ENCODE data around the gene MYOF. TPM values are rescaled to one million over a fixed set of nuclear protein-coding genes. Genes with fewer than 3 reads are reported as not detected.

The MYOF gene, protein sequence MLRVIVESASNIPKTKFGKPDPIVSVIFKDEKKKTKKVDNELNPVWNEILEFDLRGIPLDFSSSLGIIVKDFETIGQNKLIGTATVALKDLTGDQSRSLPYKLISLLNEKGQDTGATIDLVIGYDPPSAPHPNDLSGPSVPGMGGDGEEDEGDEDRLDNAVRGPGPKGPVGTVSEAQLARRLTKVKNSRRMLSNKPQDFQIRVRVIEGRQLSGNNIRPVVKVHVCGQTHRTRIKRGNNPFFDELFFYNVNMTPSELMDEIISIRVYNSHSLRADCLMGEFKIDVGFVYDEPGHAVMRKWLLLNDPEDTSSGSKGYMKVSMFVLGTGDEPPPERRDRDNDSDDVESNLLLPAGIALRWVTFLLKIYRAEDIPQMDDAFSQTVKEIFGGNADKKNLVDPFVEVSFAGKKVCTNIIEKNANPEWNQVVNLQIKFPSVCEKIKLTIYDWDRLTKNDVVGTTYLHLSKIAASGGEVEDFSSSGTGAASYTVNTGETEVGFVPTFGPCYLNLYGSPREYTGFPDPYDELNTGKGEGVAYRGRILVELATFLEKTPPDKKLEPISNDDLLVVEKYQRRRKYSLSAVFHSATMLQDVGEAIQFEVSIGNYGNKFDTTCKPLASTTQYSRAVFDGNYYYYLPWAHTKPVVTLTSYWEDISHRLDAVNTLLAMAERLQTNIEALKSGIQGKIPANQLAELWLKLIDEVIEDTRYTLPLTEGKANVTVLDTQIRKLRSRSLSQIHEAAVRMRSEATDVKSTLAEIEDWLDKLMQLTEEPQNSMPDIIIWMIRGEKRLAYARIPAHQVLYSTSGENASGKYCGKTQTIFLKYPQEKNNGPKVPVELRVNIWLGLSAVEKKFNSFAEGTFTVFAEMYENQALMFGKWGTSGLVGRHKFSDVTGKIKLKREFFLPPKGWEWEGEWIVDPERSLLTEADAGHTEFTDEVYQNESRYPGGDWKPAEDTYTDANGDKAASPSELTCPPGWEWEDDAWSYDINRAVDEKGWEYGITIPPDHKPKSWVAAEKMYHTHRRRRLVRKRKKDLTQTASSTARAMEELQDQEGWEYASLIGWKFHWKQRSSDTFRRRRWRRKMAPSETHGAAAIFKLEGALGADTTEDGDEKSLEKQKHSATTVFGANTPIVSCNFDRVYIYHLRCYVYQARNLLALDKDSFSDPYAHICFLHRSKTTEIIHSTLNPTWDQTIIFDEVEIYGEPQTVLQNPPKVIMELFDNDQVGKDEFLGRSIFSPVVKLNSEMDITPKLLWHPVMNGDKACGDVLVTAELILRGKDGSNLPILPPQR (N-terminal part only)
- total RNA-seq, result 161 and 298 TPM in 2 replicates
- 215 and 314 TPM in 2 replicates for polyA plus RNA-seq
- 184 and 340 TPM in 2 replicates for polyA plus RNA-seq (2012)
- polyA minus RNA-seq (ENCODE audit: low replicate concordance), result 121 and 188 TPM in 2 replicates

DNA sequence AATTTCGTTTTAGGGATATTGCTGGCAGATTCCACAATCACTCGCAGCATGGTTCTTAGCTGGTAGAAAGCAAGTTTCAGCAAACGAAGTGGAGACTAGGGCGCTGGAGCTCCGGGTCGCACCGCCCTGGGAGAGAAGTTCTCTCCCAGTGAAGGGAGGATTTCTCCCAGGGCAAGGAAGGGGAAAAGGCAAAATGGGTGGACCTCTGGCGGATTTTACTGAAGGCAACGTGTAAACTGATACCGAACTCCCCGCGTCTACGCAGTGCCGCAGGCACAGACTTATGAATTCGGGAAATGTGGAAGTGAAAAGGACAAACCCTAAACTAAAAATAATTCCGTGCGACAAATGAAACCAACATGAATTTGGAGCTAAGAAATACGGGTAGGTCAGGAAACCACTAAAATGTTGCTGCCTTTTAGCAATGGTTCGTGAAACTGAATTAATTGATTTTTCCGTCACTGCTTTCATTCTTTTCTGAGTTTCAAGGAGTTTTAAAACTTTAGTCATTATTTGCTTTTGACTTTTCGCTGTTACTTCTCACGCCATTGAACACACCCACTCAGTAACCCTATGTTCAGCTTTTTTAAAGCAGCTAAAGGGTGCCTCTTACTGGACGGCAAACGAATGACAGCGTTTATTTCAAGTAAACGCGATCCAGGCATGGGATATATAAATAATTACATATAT lies at the start of gene MYOF:
MYOF (minus strand) TSS at position 190 of the 690 bp plus-strand sequence; CDS start at position 50, 140 bp downstream.
- no peaks in the 10 kb centered on the region for H4K20me1 ChIP-seq (ENCODE audit: control insufficient read depth, extremely low read depth, insufficient read depth, low read length)
- H3K27me3 ChIP-seq (ENCODE audit: control insufficient read depth, insufficient read depth, low read length), result no peaks in the 10 kb centered on the region
- H3K9me3 ChIP-seq (ENCODE audit: control insufficient read depth, insufficient read depth, low read depth, low read length), result no peaks in the 10 kb centered on the region
- H2AFZ ChIP-seq (ENCODE audit: low read length), result no peak within 1 kb of the TSS
- H3K27ac ChIP-seq (ENCODE audit: insufficient read depth, low read length), result peak within 1 kb of the TSS; percentile 90
- peak within 1 kb of the TSS; percentile 68 for H3K9ac ChIP-seq (ENCODE audit: insufficient read depth, low read length)
- H3K4me3 ChIP-seq (replicated peaks in 1 of 4; ENCODE audit: control extremely low read depth in 1 of 4, insufficient read depth in 1 of 4, low read depth in 3 of 4, low read length in 4 of 4), result peak within 1 kb of the TSS; percentile 65 to 99 (median 80)
- no peak for TF ChIP-seq EZH2 (IDR thresholded peaks at IDR 0.05; ENCODE audit: low read length, missing control alignments)
- TF ChIP-seq, protein P1, sequence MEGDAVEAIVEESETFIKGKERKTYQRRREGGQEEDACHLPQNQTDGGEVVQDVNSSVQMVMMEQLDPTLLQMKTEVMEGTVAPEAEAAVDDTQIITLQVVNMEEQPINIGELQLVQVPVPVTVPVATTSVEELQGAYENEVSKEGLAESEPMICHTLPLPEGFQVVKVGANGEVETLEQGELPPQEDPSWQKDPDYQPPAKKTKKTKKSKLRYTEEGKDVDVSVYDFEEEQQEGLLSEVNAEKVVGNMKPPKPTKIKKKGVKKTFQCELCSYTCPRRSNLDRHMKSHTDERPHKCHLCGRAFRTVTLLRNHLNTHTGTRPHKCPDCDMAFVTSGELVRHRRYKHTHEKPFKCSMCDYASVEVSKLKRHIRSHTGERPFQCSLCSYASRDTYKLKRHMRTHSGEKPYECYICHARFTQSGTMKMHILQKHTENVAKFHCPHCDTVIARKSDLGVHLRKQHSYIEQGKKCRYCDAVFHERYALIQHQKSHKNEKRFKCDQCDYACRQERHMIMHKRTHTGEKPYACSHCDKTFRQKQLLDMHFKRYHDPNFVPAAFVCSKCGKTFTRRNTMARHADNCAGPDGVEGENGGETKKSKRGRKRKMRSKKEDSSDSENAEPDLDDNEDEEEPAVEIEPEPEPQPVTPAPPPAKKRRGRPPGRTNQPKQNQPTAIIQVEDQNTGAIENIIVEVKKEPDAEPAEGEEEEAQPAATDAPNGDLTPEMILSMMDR (conservative IDR thresholded peaks at IDR 0.05 in 1 of 2, IDR thresholded peaks at IDR 0.05 in 1 of 2; ENCODE audit: low read depth in 1 of 2, low read length in 2 of 2), result peak; percentile 55 to 64
- peaks cover 45% of the 10 kb centered on the region for H3K79me2 ChIP-seq (ENCODE audit: control insufficient read depth, insufficient read depth, low read length)
- peak; percentile 86 to 93 for DNase-seq (ENCODE audit: low read depth in 2 of 2)
- H3K36me3 ChIP-seq (ENCODE audit: control insufficient read depth, insufficient read depth, low read length), result peaks cover 4% of the 10 kb centered on the region
- peak within 1 kb of the TSS; percentile 67 for H3K4me2 ChIP-seq (ENCODE audit: extremely low read depth, insufficient read depth, low read length)
- H3K4me1 ChIP-seq (ENCODE audit: control insufficient read depth, extremely low read depth, insufficient read depth, low read length), result peaks cover 8% of the 10 kb centered on the region

DNA sequence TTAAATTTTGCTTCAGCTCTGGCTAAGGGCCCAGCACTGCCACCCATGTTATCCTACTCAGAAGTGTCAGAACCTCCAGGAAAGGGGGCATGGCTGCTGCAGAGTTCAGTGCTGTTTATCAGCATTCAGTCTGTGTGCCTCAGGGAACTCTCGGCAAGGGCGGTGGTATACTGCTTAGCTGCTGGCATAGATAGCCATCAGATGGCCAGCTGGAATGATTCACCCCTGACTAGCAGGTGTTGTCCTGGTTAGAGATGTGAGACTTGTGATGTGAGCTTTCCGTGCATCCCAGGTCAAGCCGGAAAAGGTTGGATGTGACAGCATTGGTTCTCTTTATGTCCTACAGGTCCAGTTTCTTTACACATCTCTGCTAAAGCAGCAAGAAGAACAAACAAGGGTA lies 36.4 kb upstream of the MYOF start:
- H4K20me1 ChIP-seq (ENCODE audit: control insufficient read depth, extremely low read depth, insufficient read depth, low read length), result no peaks in the 10 kb centered on the region
- no peak overlapping the region for H3K9ac ChIP-seq (ENCODE audit: insufficient read depth, low read length)
- no peaks in the 10 kb centered on the region for H3K9me3 ChIP-seq (ENCODE audit: control insufficient read depth, insufficient read depth, low read depth, low read length)
- no peak overlapping the region for H3K4me2 ChIP-seq (ENCODE audit: extremely low read depth, insufficient read depth, low read length)
- no peaks in the 10 kb centered on the region for H3K27me3 ChIP-seq (ENCODE audit: control insufficient read depth, insufficient read depth, low read length)
- no peak overlapping the region for H3K4me3 ChIP-seq (replicated peaks in 1 of 4; ENCODE audit: control extremely low read depth in 1 of 4, insufficient read depth in 1 of 4, low read depth in 3 of 4, low read length in 4 of 4)
- no peak overlapping the region for H2AFZ ChIP-seq (ENCODE audit: low read length)
- no peak overlapping the region for H3K27ac ChIP-seq (ENCODE audit: insufficient read depth, low read length)
- no peak for DNase-seq (ENCODE audit: low read depth in 2 of 2)
- H3K36me3 ChIP-seq (ENCODE audit: control insufficient read depth, insufficient read depth, low read length), result peaks cover 8% of the 10 kb centered on the region
- peaks cover 4% of the 10 kb centered on the region for H3K4me1 ChIP-seq (ENCODE audit: control insufficient read depth, extremely low read depth, insufficient read depth, low read length)
- no peaks in the 10 kb centered on the region for H3K79me2 ChIP-seq (ENCODE audit: control insufficient read depth, insufficient read depth, low read length)
- TF ChIP-seq, protein P1 (conservative IDR thresholded peaks at IDR 0.05 in 1 of 2, IDR thresholded peaks at IDR 0.05 in 1 of 2; ENCODE audit: low read depth in 1 of 2, low read length in 2 of 2), result no peak
- no peak for TF ChIP-seq EZH2 (IDR thresholded peaks at IDR 0.05; ENCODE audit: low read length, missing control alignments)
